ENCODE data around the gene SLC38A8.

SLC38A8 gene

DNA sequence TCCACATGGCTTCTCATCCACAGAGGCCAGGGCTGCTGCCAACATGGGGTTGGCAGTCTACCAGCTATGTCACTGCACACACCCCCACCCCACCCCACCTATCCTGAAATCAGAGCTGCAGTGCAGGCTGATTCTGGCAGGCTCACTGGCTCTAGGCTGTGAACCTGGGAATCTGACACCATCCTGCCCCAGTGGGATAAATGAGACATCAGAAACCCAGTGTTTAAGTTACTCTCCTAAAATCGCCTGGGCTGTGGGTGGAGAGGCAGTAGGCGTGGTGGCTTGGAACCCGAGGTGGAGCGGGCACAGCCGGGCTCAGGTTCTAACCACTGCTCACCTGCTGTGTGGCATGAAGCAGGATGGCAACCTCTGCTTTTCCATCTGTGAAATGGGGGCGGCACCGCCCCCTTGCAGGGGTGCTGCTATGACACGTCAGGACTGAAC, 5.6 kb downstream of the SLC38A8 start:
- Histone ChIP-seq H3K36me3 (ENCODE audit: insufficient read depth, low read length) (no peaks in the 10 kb centered on the region), H3K9me3 (ENCODE audit: low read depth, low read length) (no peaks in the 10 kb centered on the region), H3K9ac (ENCODE audit: insufficient read length) (no peak overlapping the region), H3K27ac (no peak overlapping the region), H3K4me3 (no peak overlapping the region)
- no peak for DNase-seq (ENCODE audit: low read depth, low spot score)
- TF ChIP-seq FOXP2 (optimal IDR thresholded peaks at IDR 0.05; ENCODE audit: control extremely low read depth, extremely low read length, insufficient read depth) (no peak), POLR2AphosphoS5 (IDR thresholded peaks at IDR 0.05; ENCODE audit: borderline replicate concordance, low read depth, low read length) (no peak), EZH2 (IDR thresholded peaks at IDR 0.05) (no peak)

GRCh38 chr16:84036131-84036530, 6.5 kb downstream of the SLC38A8 start:
- DNase-seq (ENCODE audit: low read depth, low spot score) = no peak
- Histone ChIP-seq H3K9me3 (ENCODE audit: low read depth, low read length) (no peaks in the 10 kb centered on the region), H3K27ac (no peak overlapping the region), H3K4me3 (no peak overlapping the region), H3K9ac (ENCODE audit: insufficient read length) (no peak overlapping the region), H3K36me3 (ENCODE audit: insufficient read depth, low read length) (no peaks in the 10 kb centered on the region)
- no peak for TF ChIP-seq FOXP2 (optimal IDR thresholded peaks at IDR 0.05; ENCODE audit: control extremely low read depth, extremely low read length, insufficient read depth)
- no peak for TF ChIP-seq EZH2 (IDR thresholded peaks at IDR 0.05)
- no peak for TF ChIP-seq POLR2AphosphoS5 (IDR thresholded peaks at IDR 0.05; ENCODE audit: borderline replicate concordance, low read depth, low read length)

DNA sequence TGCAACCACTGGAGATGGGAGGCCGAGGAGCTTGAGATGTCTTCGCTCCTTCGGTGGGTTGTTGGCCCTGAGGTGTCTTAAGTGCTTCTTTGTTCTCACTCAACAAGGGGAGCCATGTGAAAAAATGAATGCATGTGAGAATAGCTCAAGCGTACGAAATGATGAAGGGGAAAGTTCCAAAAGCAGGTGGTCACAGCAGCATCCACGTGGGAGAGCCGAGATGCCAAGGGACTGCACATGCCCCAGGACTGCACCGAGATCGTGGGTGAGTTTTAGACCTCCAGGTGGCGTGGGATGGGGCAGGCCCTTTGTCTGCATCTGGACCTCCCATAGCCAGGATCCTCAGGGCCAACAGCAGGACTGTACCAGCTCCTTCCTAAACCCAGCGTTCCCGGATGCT, 8.1 kb downstream of the SLC38A8 start:
- no peak for DNase-seq (ENCODE audit: low read depth, low spot score)
- H3K4me3 ChIP-seq = no peak overlapping the region
- TF ChIP-seq EZH2 (IDR thresholded peaks at IDR 0.05) (no peak), FOXP2 (optimal IDR thresholded peaks at IDR 0.05; ENCODE audit: control extremely low read depth, extremely low read length, insufficient read depth) (no peak), POLR2AphosphoS5 (IDR thresholded peaks at IDR 0.05; ENCODE audit: borderline replicate concordance, low read depth, low read length) (no peak)
- no peak overlapping the region for H3K9ac ChIP-seq (ENCODE audit: insufficient read length)
- H3K27ac ChIP-seq = no peak overlapping the region
- H3K9me3 ChIP-seq (ENCODE audit: low read depth, low read length) = no peaks in the 10 kb centered on the region
- no peaks in the 10 kb centered on the region for H3K36me3 ChIP-seq (ENCODE audit: insufficient read depth, low read length)

DNA sequence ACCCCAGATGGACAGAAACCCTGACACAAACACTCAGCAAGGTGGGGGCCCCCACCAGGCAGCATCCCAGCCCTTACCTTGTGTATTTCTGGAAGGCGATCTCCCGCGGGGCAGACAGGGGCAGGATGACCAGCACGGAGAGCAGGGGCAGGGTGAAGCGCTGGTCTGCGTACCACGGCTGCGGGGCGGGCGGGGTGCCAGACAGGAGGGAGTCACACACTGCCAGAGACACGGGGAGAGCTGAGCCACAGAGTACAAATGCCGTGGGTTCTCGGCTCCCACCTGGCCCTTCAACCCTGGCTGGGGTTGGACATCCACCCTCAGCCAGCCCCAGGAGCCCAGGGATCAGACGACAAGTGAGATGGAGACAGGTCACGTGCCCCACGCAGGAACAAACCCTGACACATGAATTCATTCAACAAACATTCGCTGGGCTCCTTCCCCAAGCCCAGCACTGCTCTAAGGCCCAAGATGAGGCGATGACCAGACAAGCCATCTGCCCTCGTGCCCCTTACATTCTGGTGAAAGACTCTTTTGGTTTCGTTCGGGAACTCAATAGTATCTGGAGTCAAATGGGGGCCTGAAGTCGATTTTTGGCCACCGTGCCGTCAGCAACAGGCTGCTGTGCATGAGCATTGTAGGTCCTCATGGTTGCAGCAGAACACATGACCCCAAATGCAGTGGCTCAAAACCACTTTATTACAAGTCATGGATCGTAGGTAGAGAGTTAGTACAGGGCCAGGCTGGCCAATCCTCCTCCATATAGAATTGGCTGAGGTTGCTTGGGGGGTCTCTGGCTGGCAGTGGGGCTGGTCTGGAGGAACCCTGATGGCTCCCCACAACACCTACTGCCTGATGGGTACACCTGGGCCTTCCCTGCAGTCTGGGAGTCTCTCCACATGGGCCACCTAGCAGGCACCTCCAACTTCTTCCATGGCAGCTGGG, 9.1 kb downstream of the SLC38A8 start:
- no peaks in the 10 kb centered on the region for H3K9me3 ChIP-seq (ENCODE audit: low read depth, low read length)
- no peak overlapping the region for H3K27ac ChIP-seq

GRCh38 chr16:84032458-84033178, 10.0 kb downstream of the SLC38A8 start:
- no peak for DNase-seq (ENCODE audit: low read depth, low spot score)
- Histone ChIP-seq H3K9me3 (ENCODE audit: low read depth, low read length) (no peaks in the 10 kb centered on the region), H3K4me3 (no peak overlapping the region), H3K9ac (ENCODE audit: insufficient read length) (no peak overlapping the region), H3K27ac (no peak overlapping the region), H3K36me3 (ENCODE audit: insufficient read depth, low read length) (no peaks in the 10 kb centered on the region)
- TF ChIP-seq EZH2 (IDR thresholded peaks at IDR 0.05) = no peak
- TF ChIP-seq POLR2AphosphoS5 (IDR thresholded peaks at IDR 0.05; ENCODE audit: borderline replicate concordance, low read depth, low read length) = no peak
- no peak for TF ChIP-seq FOXP2 (optimal IDR thresholded peaks at IDR 0.05; ENCODE audit: control extremely low read depth, extremely low read length, insufficient read depth)

More for the DNA sequence above, 9.1 kb downstream of the SLC38A8 start:
- Histone ChIP-seq H3K9ac (ENCODE audit: insufficient read length) (no peak overlapping the region), H3K36me3 (ENCODE audit: insufficient read depth, low read length) (no peaks in the 10 kb centered on the region), H3K4me3 (no peak overlapping the region)
- no peak for TF ChIP-seq FOXP2 (optimal IDR thresholded peaks at IDR 0.05; ENCODE audit: control extremely low read depth, extremely low read length, insufficient read depth)
- TF ChIP-seq EZH2 (IDR thresholded peaks at IDR 0.05) = no peak
- no peak for TF ChIP-seq POLR2AphosphoS5 (IDR thresholded peaks at IDR 0.05; ENCODE audit: borderline replicate concordance, low read depth, low read length)
- DNase-seq (ENCODE audit: low read depth, low spot score) = no peak

DNA sequence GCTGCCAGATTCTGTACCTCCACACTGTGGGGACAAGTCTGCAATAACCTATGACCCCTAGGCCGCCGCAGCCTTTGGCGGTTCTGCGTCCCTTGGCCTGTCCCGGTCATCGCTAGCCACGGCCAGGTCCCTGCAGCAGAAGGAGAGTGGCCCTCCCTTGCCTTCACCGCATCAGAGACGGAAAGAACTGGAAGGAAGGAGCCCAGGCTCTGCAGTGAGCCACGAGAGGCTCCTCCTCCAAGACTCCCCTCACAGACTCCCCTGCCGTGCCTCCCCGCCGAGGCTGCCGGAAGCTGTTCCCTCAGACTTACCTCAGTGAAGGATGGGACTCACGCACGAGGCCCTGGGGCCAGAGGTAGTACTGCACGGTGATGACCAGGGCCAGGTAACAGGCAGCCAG, 11.0 kb downstream of the SLC38A8 start:
- no peak for DNase-seq (ENCODE audit: low read depth, low spot score)
- Histone ChIP-seq H3K9me3 (ENCODE audit: low read depth, low read length) (no peaks in the 10 kb centered on the region), H3K36me3 (ENCODE audit: insufficient read depth, low read length) (no peaks in the 10 kb centered on the region), H3K9ac (ENCODE audit: insufficient read length) (no peak overlapping the region), H3K27ac (no peak overlapping the region), H3K4me3 (no peak overlapping the region)
- TF ChIP-seq POLR2AphosphoS5 (IDR thresholded peaks at IDR 0.05; ENCODE audit: borderline replicate concordance, low read depth, low read length) (no peak), FOXP2 (optimal IDR thresholded peaks at IDR 0.05; ENCODE audit: control extremely low read depth, extremely low read length, insufficient read depth) (no peak), EZH2 (IDR thresholded peaks at IDR 0.05) (no peak)

- no peak for DNase-seq (ENCODE audit: low read depth, low spot score)
- no peaks in the 10 kb centered on the region for H3K9me3 ChIP-seq (ENCODE audit: low read depth, low read length)
- H3K27ac ChIP-seq = no peak overlapping the region
- H3K9ac ChIP-seq (ENCODE audit: insufficient read length) = no peak overlapping the region
- no peak for TF ChIP-seq POLR2AphosphoS5 (IDR thresholded peaks at IDR 0.05; ENCODE audit: borderline replicate concordance, low read depth, low read length)
- H3K4me3 ChIP-seq = no peak overlapping the region
- H3K36me3 ChIP-seq (ENCODE audit: insufficient read depth, low read length) = no peaks in the 10 kb centered on the region
Observed at GRCh38 chr16:84029297-84030047, 13.1 kb downstream of the SLC38A8 start.

- Histone ChIP-seq H3K9ac (ENCODE audit: insufficient read length) (no peak overlapping the region), H3K36me3 (ENCODE audit: insufficient read depth, low read length) (no peaks in the 10 kb centered on the region), H3K27ac (no peak overlapping the region), H3K9me3 (ENCODE audit: low read depth, low read length) (no peaks in the 10 kb centered on the region), H3K4me3 (no peak overlapping the region)
- TF ChIP-seq POLR2AphosphoS5 (IDR thresholded peaks at IDR 0.05; ENCODE audit: borderline replicate concordance, low read depth, low read length) = no peak
- no peak for TF ChIP-seq EZH2 (IDR thresholded peaks at IDR 0.05)
- no peak for TF ChIP-seq FOXP2 (optimal IDR thresholded peaks at IDR 0.05; ENCODE audit: control extremely low read depth, extremely low read length, insufficient read depth)
- no peak for DNase-seq (ENCODE audit: low read depth, low spot score)
Observed at GRCh38 chr16:84027625-84028024, 15.0 kb downstream of the SLC38A8 start.
